SKM-1 treated with dmso at 0.1 percent for 144 hours (cell line): ENCODE measurements around the gene AMN1.

Experiments used
- DNase-seq: peaks from one replicate; lab custom pipeline; 2025; ENCODE audit not compliant: unreplicated experiment; lab: John Stamatoyannopoulos, UW

Gene AMN1

DNA sequence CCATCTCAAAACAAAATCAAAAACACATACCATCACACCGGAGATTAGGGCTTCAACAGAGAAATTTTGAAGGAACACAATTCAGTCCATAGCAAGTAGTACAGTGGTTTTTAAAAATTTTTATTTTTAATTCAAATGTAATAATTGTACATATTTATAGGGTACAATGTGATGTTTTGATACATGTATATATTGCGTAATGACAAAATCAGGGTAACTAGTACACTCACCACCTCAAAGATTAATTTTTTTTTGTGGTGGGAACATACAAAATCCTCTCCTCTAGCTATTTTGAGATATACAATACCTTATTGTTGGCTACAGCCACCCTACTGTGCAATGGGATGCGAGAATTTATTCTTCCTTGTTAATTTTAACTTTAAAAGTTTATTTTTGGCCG, 95.4 kb downstream of the AMN1 start:
- DNase-seq: no peak

DNA sequence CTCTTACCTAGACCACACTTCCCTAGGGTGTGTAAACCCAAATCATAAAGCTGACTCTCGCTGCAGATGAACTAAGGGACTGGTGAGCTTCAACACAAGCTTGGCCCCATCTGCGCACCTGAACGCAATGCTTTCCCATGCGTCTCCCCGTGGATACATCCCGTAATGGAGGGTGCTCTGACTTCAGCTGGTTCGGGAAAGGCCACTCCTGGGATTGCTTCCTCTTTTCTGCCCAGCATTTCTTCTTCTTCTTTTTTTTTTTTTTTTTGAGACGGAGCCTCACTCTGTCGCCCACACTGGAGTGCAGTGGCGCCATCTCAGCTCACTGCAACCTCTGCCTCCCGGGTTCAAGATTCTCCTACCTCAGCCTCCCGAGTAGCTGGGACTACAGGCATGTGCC, 97.0 kb downstream of the AMN1 start:
- DNase-seq: no peak

DNA sequence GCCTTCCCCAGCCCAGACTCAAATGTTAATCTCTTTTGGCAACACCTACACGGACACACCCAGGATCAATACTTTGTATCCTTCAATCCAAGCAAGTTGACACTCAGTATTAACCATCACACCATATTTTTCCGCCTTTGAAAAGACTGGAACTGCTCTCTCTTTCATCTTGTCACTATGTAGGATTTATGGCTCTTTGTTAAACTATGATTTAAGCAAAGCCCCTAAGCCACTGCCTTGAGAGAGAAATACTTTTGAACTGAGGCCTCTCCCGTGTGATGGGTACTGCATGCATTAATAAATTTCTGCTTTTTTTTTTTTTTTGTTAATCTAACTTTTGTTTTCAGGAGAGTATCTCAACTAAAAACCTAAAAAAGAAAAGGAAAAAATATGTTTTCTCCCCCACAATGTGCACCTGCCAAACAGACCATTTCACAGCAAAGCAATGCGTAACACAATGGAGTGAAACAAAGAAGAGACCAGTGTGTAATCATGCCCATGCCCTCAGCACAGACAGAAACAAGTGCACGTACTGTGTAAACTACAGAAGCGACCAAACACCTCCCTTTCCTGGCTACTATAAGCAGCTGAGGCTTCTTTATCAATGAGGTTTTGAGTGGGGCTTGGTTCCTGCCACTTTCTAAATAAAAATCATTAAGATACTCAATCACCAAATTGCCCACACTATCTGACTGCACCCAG, 97.6 kb downstream of the AMN1 start:
- no peak for DNase-seq

DNA sequence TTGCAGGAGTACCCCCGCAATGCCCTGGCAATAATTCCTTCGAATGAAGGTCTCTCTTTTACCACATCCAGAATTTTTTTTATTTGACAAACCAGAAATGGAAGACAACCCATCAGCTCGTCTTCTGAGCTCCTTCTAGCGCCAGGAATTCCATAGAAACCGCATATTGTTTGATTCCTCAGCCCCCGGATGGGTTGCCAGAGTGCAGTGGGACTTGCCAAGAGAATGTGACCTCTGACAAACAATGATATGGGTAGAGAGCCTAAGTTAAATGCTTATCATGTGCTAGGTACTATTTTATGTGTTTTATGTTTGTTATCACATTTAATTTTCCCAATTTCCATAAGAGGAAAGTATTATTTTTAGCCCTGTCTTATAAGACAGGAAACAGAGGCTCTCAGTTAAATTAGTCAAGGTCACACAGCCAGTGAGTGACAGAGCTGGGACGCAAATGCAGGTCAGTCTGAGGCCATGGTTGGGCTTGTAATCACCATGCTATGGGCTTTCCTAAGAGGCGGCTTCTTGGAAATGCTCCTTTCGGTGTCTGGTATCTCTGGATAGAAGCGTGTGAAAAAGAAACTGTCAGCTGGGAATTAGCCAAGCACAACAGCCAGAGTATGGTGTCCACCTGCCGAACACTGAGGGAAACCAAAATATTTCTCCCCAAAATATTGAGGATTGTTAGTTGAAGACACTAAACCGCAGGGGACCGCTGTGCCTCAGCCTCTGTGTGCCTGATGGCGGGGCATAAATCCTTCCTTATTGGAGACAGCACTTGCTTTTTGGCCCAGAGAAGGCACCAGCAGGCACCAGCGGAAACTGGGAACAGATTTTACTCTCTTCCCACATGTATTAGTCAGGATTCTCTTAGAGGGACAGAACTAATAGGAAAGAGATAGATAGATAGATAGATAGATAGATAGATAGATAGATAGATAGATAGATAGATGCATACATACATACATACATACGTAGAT, 98.8 kb downstream of the AMN1 start:
- no peak for DNase-seq

DNA sequence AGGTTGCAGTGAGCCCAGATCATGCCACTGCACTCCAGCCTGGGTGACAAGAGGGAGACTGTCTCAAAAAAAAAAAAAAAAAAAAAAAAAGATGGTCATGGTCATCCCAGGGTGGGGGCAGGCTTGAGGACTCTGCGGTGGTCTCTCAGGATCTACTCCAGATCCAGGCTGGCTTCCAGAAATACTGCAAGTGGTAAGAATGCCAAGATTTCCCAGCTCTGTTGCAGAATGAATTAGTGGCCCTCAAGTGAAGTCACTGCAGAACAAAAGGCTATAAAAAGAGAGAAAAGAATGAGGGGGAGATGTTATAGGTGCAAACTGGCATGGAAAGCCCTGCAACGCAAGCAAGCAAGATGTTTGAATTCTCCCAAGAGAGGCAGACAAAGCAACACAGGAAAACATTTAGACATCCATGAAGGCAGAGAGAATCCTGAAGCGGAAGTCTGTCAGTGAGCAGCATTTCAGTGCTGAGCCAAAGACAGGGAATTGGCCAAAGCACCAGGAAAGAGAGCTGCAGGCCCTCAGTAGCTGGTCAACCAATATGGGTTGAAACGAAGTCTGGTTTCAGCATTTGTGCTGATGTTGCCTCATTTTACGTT, 101.3 kb downstream of the AMN1 start:
- DNase-seq: no peak

DNA sequence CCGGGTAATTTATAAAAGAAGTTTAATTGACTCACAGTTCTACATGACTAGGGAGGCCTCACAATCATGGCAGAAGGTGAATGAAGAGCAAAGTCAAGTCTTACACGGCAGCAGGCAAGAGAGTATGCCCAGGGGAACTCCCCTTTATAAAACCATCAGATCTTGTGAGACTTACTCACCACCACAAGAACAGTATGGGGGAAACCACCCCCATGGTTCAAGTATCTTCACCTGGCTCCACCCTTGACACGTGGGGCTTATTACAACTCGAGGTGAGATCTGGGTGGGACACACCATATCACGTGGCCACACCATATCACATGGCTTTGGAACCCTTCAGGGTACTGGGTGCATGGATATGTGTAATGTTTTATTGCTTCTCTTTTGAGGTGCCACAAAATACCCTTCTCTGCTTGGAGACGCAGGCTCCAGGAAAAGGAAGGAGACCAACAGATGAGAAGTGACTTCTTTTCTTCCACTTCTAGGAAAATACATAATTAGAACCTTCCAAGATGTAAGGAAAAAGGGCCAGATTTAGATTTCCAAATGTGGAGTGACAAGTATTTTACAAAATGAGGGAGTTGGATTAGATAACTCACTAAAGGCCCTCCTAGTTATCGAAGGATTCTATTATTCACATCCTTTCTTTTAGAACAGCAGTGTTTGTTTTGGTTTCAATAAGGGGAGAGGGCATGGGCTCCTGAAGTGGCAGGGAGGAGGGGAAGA, 102.4 kb downstream of the AMN1 start:
- DNase-seq: no peak

DNA sequence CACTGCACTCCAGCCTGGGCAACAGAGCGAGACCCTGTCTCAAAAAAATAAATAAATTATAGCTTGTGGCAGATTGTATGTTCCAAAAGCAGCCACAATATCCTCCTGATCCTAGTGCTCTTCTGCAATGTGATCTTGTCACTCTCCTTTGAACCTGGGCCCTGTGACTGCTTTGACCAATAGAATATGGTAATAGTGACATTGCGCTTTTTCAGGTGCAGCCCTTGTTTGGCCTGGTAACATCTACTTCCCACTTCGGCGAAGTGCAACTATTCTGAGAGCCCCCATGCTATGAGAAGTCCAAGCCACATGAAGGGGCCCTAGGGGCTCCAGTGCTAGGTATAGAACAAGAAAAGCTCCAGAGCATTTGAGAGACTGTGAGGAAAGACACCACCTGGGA, 106.8 kb downstream of the AMN1 start:
- DNase-seq: no peak
